ENCODE results near the gene TMEM134. TPM values are rescaled to one million over a fixed set of nuclear protein-coding genes. Genes with fewer than 3 reads are reported as not detected.
"Not testable (repeated sequence)": the region's sequence is repeated elsewhere in the genome, so short reads cannot be mapped to it uniquely, and the experiment has no call there.

The TMEM134 gene
- total RNA-seq, 1 experiment from 2014 or later = 61.1 TPM

- H3K27ac ChIP-seq; H3K27me3 ChIP-seq (replicated peaks); DNase-seq (ENCODE audit: low read depth in 1 of 2, low spot score in 2 of 2); H3K4me3 ChIP-seq; H3K9me3 ChIP-seq (replicated peaks): not testable (repeated sequence)
- Histone ChIP-seq H3K4me1 (replicated peaks) (peaks cover 11% of the 10 kb centered on the region), H3K36me3 (peaks cover 44% of the 10 kb centered on the region)
These were observed 16.9 kb upstream of the TMEM134 start for GRCh38 chr11:67485873-67486361.

- H3K27me3 ChIP-seq (replicated peaks) = no peaks in the 10 kb centered on the region
- H3K9me3 ChIP-seq (replicated peaks) = 0 out of 2 replicates have a peak, but pooled peaks cover 3% of the 10 kb centered on the region
- peaks cover 11% of the 10 kb centered on the region for H3K4me1 ChIP-seq (replicated peaks)
- peaks cover 33% of the 10 kb centered on the region for H3K36me3 ChIP-seq
- no peak overlapping the region for H3K4me3 ChIP-seq
- no peak overlapping the region for H3K27ac ChIP-seq
- DNase-seq (ENCODE audit: low read depth in 1 of 2, low spot score in 2 of 2) = no peak
These were observed 15.8 kb upstream of the TMEM134 start for GRCh38 chr11:67484847-67485311.

- no peak overlapping the region; the same call in 1 of the 2 replicates for H3K4me3 ChIP-seq
- no peaks in the 10 kb centered on the region for H3K27me3 ChIP-seq (replicated peaks)
These were observed 15.0 kb upstream of the TMEM134 start for GRCh38 chr11:67483831-67484665.

GRCh38 chr11:67482827-67483798, 14.1 kb upstream of the TMEM134 start, which contains the start of gene AIP:
TSS of gene AIP (plus strand) at chr11:67483026. CDS start at chr11:67483159, 133 bp downstream.
- Histone ChIP-seq H3K4me3 (peak within 1 kb of the TSS; percentile 48), H3K27ac (peak within 1 kb of the TSS; percentile 53)
- DNase-seq (ENCODE audit: low read depth in 1 of 2, low spot score in 2 of 2) = peak; percentile 100

More at GRCh38 chr11:67483831-67484665, 15.0 kb upstream of the TMEM134 start:
- Histone ChIP-seq H3K9me3 (replicated peaks) (0 out of 2 replicates have a peak, but pooled peaks cover 3% of the 10 kb centered on the region), H3K27ac (no peak overlapping the region), H3K36me3 (peaks cover 25% of the 10 kb centered on the region), H3K4me1 (replicated peaks) (peaks cover 11% of the 10 kb centered on the region)
- DNase-seq (ENCODE audit: low read depth in 1 of 2, low spot score in 2 of 2) = no peak

GRCh38 chr11:67482275-67482826, 13.3 kb upstream of the TMEM134 start:
- Histone ChIP-seq H3K36me3 (peaks cover 11% of the 10 kb centered on the region), H3K27ac (peak overlapping the region; percentile 53), H3K9me3 (replicated peaks) (0 out of 2 replicates have a peak, but pooled peaks cover 3% of the 10 kb centered on the region), H3K27me3 (replicated peaks) (no peaks in the 10 kb centered on the region), H3K4me3 (peak overlapping the region; percentile 48), H3K4me1 (replicated peaks) (peaks cover 11% of the 10 kb centered on the region)
- DNase-seq (ENCODE audit: low read depth in 1 of 2, low spot score in 2 of 2) = no peak

More at GRCh38 chr11:67482827-67483798, 14.1 kb upstream of the TMEM134 start, which contains the start of gene AIP:
- Histone ChIP-seq H3K9me3 (replicated peaks) (0 out of 2 replicates have a peak, but pooled peaks cover 3% of the 10 kb centered on the region), H3K36me3 (peaks cover 19% of the 10 kb centered on the region), H3K27me3 (replicated peaks) (no peaks in the 10 kb centered on the region), H3K4me1 (replicated peaks) (peaks cover 11% of the 10 kb centered on the region)

GRCh38 chr11:67477344-67478050, 8.4 kb upstream of the TMEM134 start:
- H3K36me3 ChIP-seq; H3K9me3 ChIP-seq (replicated peaks); H3K4me1 ChIP-seq (replicated peaks); H3K4me3 ChIP-seq; H3K27me3 ChIP-seq (replicated peaks); H3K27ac ChIP-seq; DNase-seq (ENCODE audit: low read depth in 1 of 2, low spot score in 2 of 2): not testable (repeated sequence)

- not testable (repeated sequence) for H3K4me1 ChIP-seq (replicated peaks); H3K4me3 ChIP-seq; H3K27ac ChIP-seq; H3K36me3 ChIP-seq; H3K9me3 ChIP-seq (replicated peaks); H3K27me3 ChIP-seq (replicated peaks); DNase-seq (ENCODE audit: low read depth in 1 of 2, low spot score in 2 of 2)
These were observed 7.6 kb upstream of the TMEM134 start for GRCh38 chr11:67476692-67477091.

GRCh38 chr11:67472882-67473281, 3.8 kb upstream of the TMEM134 start:
- Histone ChIP-seq H3K27ac (no peak overlapping the region), H3K27me3 (replicated peaks) (peaks cover 7% of the 10 kb centered on the region), H3K36me3 (peaks cover 3% of the 10 kb centered on the region; the same call in 1 of the 2 replicates), H3K4me1 (replicated peaks) (peaks cover 17% of the 10 kb centered on the region), H3K9me3 (replicated peaks) (0 out of 2 replicates have a peak, but pooled peaks cover 2% of the 10 kb centered on the region), H3K4me3 (no peak overlapping the region)
- no peak for DNase-seq (ENCODE audit: low read depth in 1 of 2, low spot score in 2 of 2)

- H3K36me3 ChIP-seq = peaks cover 6% of the 10 kb centered on the region; the same call in 1 of the 2 replicates
- H3K9me3 ChIP-seq (replicated peaks) = 0 out of 2 replicates have a peak, but pooled peaks cover 2% of the 10 kb centered on the region
- DNase-seq (ENCODE audit: low read depth in 1 of 2, low spot score in 2 of 2) = no peak
- H3K27me3 ChIP-seq (replicated peaks) = peaks cover 7% of the 10 kb centered on the region
- peaks cover 19% of the 10 kb centered on the region for H3K4me1 ChIP-seq (replicated peaks)
- no peak overlapping the region for H3K27ac ChIP-seq
- no peak overlapping the region for H3K4me3 ChIP-seq
These were observed 1.4 kb upstream of the TMEM134 start for GRCh38 chr11:67470337-67471002.

- Histone ChIP-seq H3K27me3 (replicated peaks) (peaks cover 7% of the 10 kb centered on the region), H3K36me3 (peaks cover 6% of the 10 kb centered on the region; the same call in 1 of the 2 replicates), H3K9me3 (replicated peaks) (0 out of 2 replicates have a peak, but pooled peaks cover 2% of the 10 kb centered on the region), H3K27ac (peak overlapping the region; percentile 51), H3K4me3 (peak overlapping the region; percentile 89), H3K4me1 (replicated peaks) (peaks cover 19% of the 10 kb centered on the region)
- no peak for DNase-seq (ENCODE audit: low read depth in 1 of 2, low spot score in 2 of 2)
These were observed 409 bp upstream of the TMEM134 start for GRCh38 chr11:67469508-67469811.

GRCh38 chr11:67468456-67468758, 644 bp downstream of the TMEM134 start:
- peaks cover 9% of the 10 kb centered on the region for H3K36me3 ChIP-seq
- peaks cover 29% of the 10 kb centered on the region for H3K4me1 ChIP-seq (replicated peaks)
- H3K27me3 ChIP-seq (replicated peaks) = peaks cover under 1% of the 10 kb centered on the region; the same call in 1 of the 2 replicates
- H3K27ac ChIP-seq = peak overlapping the region; percentile 10; the same call in 1 of the 2 replicates
- H3K4me3 ChIP-seq = peak overlapping the region; percentile 89
- H3K9me3 ChIP-seq (replicated peaks) = 0 out of 2 replicates have a peak, but pooled peaks cover 2% of the 10 kb centered on the region
- DNase-seq (ENCODE audit: low read depth in 1 of 2, low spot score in 2 of 2) = no peak

GRCh38 chr11:67468056-67468455, 995 bp downstream of the TMEM134 start:
- no peak for DNase-seq (ENCODE audit: low read depth in 1 of 2, low spot score in 2 of 2)
- H3K27ac ChIP-seq = no peak overlapping the region

More at GRCh38 chr11:67468056-67468455, 995 bp downstream of the TMEM134 start:
- Histone ChIP-seq H3K4me3 (peak overlapping the region; percentile 89), H3K9me3 (replicated peaks) (0 out of 2 replicates have a peak, but pooled peaks cover 2% of the 10 kb centered on the region), H3K4me1 (replicated peaks) (peaks cover 29% of the 10 kb centered on the region), H3K36me3 (peaks cover 9% of the 10 kb centered on the region), H3K27me3 (replicated peaks) (no peaks in the 10 kb centered on the region)
